WERI-Rb-1 (cell line): ENCODE measurements around the gene VIL1.

Experiments used
- DNase-seq: peaks from one replicate; pipeline ENCODE4 v3.0.0-alpha.2; 2020
- H3K27ac ChIP-seq: fragments of 250-450 bp; sonication (Bioruptor Pico); 2 replicates; pipeline ENCODE4 v1.5.1; 2020; ENCODE audit warnings: mild to moderate bottlenecking, moderate library complexity
- H3K27me3 ChIP-seq: fragments of 250-450 bp; sonication (Bioruptor Pico); 2 replicates; pipeline ENCODE4 v1.5.1; 2021; ENCODE audit warnings: mild to moderate bottlenecking, low read depth, moderate library complexity; ENCODE audit not compliant: insufficient read depth, severe bottlenecking
- H3K36me3 ChIP-seq: fragments of 250-450 bp; sonication (Bioruptor Pico); 2 replicates; pipeline ENCODE4 v1.5.1; 2020; ENCODE audit warnings: mild to moderate bottlenecking, moderate library complexity
- H3K4me3 ChIP-seq: 2 replicates; pipeline ENCODE4 v1.5.1; 2011; ENCODE audit warnings: low read depth, mild to moderate bottlenecking, control low read depth, low read length
- H3K9me3 ChIP-seq: fragments of 250-450 bp; sonication (Bioruptor Pico); 2 replicates; pipeline ENCODE4 v1.5.1; 2021; ENCODE audit warnings: mild to moderate bottlenecking, moderate library complexity; ENCODE audit not compliant: severe bottlenecking
- CTCF ChIP-seq: IDR thresholded peaks from 2 replicates; pipeline ENCODE4 v1.5.1; 2011; ENCODE audit warnings: low read depth, mild to moderate bottlenecking, control low read depth, inconsistent platforms, low read length

Gene VIL1

GRCh38 chr2:218375212-218375611 lies 43.7 kb upstream of the VIL1 start:
- Histone ChIP-seq H3K27ac (no peak overlapping the region), H3K36me3 (no peaks in the 10 kb centered on the region), H3K9me3 (no peaks in the 10 kb centered on the region), H3K27me3 (no peaks in the 10 kb centered on the region), H3K4me3 (no peak overlapping the region)
- TF ChIP-seq CTCF, result no peak
- no peak for DNase-seq

DNA sequence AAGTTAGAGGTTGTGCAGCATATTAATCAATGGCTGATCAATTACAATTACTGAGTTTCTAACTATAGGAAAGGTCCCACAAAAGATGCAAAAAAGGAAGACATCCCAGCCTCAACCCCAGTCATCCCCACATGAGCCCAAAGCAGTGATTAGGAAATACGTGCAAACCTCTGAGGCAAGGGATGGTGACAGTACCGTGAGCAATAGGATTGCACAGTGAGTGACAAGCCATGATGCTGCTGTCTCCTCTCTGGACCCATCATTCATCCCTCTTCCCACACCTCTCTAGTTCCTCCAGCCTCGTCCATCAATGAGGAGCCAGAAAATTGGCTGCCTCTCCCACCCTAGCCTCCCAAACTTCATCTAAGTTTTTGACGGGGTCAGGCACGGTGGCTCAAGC lies 40.9 kb upstream of the VIL1 start:
- no peak for DNase-seq
- Histone ChIP-seq H3K27me3 (no peaks in the 10 kb centered on the region), H3K9me3 (no peaks in the 10 kb centered on the region), H3K4me3 (no peak overlapping the region), H3K36me3 (no peaks in the 10 kb centered on the region), H3K27ac (no peak overlapping the region)
- no peak for TF ChIP-seq CTCF

GRCh38 chr2:218381916-218382366 lies 37.0 kb upstream of the VIL1 start, which contains the start of gene SLC11A1:
Gene SLC11A1, plus strand, starts transcription at chr2:218382273. Its CDS starts 96 bp downstream, at chr2:218382369.
- H3K27ac ChIP-seq, result no peak within 1 kb of the TSS

GRCh38 chr2:218382785-218383184 lies 36.1 kb upstream of the VIL1 start:
- Histone ChIP-seq H3K27me3 (no peaks in the 10 kb centered on the region), H3K9me3 (no peaks in the 10 kb centered on the region), H3K36me3 (no peaks in the 10 kb centered on the region), H3K4me3 (no peak overlapping the region), H3K27ac (no peak overlapping the region)
- DNase-seq, result no peak
- no peak for TF ChIP-seq CTCF

More at GRCh38 chr2:218381916-218382366, 37.0 kb upstream of the VIL1 start, which contains the start of gene SLC11A1:
- Histone ChIP-seq H3K4me3 (no peak within 1 kb of the TSS), H3K27me3 (no peaks in the 10 kb centered on the region), H3K36me3 (no peaks in the 10 kb centered on the region), H3K9me3 (no peaks in the 10 kb centered on the region)
- TF ChIP-seq CTCF, result no peak
- DNase-seq, result no peak

DNA sequence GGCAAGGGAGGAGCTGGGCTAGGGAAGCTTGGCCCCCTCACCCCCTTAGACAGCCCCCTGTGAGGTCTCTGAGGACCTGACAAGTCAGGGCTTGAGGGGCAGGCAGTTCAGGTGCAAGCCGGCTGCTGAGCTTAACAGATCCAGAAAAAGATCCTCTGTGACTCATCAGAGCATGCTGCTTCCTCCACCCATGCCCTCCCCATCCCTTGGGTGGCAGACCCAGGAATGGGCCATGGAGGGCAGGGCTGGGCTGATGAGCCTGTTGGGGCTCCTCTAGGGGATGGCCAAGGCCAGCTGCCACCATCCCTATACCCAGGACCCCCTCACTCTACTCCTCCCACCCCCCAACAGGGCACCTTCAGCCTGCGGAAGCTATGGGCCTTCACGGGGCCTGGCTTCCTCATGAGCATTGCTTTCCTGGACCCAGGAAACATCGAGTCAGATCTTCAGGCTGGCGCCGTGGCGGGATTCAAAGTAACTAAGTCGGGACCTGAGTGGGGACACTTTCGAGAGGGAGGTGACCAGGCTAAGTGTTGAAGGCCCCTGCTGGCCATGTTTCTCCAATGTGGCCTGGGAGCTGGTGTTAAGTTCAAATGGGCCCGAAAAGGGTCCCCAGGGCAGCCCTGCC lies 34.9 kb upstream of the VIL1 start:
- Histone ChIP-seq H3K4me3 (no peak overlapping the region), H3K36me3 (no peaks in the 10 kb centered on the region), H3K27ac (no peak overlapping the region), H3K9me3 (no peaks in the 10 kb centered on the region), H3K27me3 (no peaks in the 10 kb centered on the region)
- DNase-seq, result no peak
- no peak for TF ChIP-seq CTCF

- no peaks in the 10 kb centered on the region for H3K9me3 ChIP-seq
- H3K36me3 ChIP-seq, result no peaks in the 10 kb centered on the region
- H3K27ac ChIP-seq, result no peak overlapping the region
- no peaks in the 10 kb centered on the region for H3K27me3 ChIP-seq
- TF ChIP-seq CTCF, result no peak
- DNase-seq, result no peak
- H3K4me3 ChIP-seq, result no peak overlapping the region
These were observed 33.9 kb upstream of the VIL1 start for GRCh38 chr2:218384975-218385374.
